Subcutaneous abdominal adipose tissue (tissue), 5 donors: ENCODE results near the gene SPATA45.
"Not testable (repeated sequence)": the region's sequence is repeated elsewhere in the genome, so short reads cannot be mapped to it uniquely, and the experiment has no call there.

Experiments used
- H3K27ac ChIP-seq: one replicate; pipeline ENCODE4 v1.7.0; 2013; ENCODE audit warnings: low read depth, mild to moderate bottlenecking, inconsistent platforms, low read length, moderate library complexity
- H3K27me3 ChIP-seq, 5 donors: one replicate each; pipeline ENCODE4 v1.7.0; 2013; ENCODE audit warnings: low read length in 5 of 5, inconsistent platforms in 1 of 5; ENCODE audit not compliant: control insufficient read depth in 5 of 5, insufficient read depth in 4 of 5
- H3K36me3 ChIP-seq, 5 donors: one replicate each; pipeline ENCODE4 v1.7.0; 2013; ENCODE audit warnings: low read length in 5 of 5; ENCODE audit not compliant: control insufficient read depth in 5 of 5, insufficient read depth in 5 of 5
- H3K4me1 ChIP-seq, 5 donors: one replicate each; pipeline ENCODE4 v1.7.0; 2013; ENCODE audit warnings: low read length in 5 of 5, mild to moderate bottlenecking in 3 of 5, moderate library complexity in 1 of 5; ENCODE audit not compliant: control insufficient read depth in 5 of 5, insufficient read depth in 5 of 5
- H3K4me3 ChIP-seq, 5 donors: one replicate each; pipeline ENCODE4 v1.7.0; 2013; ENCODE audit warnings: low read length in 5 of 5, low read depth in 1 of 5
- H3K9ac ChIP-seq, 5 donors: one replicate each; pipeline ENCODE4 v1.7.0; 2013; ENCODE audit warnings: low read length in 5 of 5, mild to moderate bottlenecking in 4 of 5, moderate library complexity in 3 of 5
- H3K9me3 ChIP-seq, 5 donors: one replicate each; pipeline ENCODE4 v1.7.0; 2013; ENCODE audit warnings: low read length in 5 of 5; ENCODE audit not compliant: control insufficient read depth in 5 of 5
- donor health status: healthy.
- donor health status: healthy.
- donor health status: healthy.
- donor health status: healthy.
- donor health status: healthy.

SPATA45 gene

DNA sequence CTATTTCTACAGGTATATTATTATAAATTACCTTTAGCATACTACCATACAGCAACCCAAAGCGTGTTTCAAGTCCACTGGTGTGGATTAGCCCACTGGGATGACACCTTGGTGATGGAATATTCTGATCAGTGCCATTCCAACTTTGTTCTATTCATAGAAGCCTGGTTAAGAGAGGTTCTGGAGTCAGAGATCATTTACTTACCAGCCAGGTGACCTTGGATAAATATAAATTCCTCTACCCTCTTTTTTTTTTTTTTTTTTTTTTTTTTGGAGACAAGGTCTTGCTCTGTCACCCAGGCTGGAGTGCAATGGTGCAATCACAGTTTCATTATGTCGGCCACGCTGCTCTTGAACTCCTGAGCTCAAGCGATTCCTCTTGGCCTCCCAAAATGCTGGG, at the start of gene SPATA45:
Gene SPATA45, minus strand, starts transcription at position 101 of the 400 bp plus-strand sequence. CDS start 11,500 bp downstream, outside the sequence.
- peaks cover 0 to 4% (median 0%) of the 10 kb centered on the region in 5 donors for H3K9me3 ChIP-seq
- H3K4me1 ChIP-seq: no peaks in the 10 kb centered on the region
- H3K4me3 ChIP-seq: no peak within 1 kb of the TSS
- no peak within 1 kb of the TSS for H3K9ac ChIP-seq
- no peaks in the 10 kb centered on the region for H3K36me3 ChIP-seq
- H3K27ac ChIP-seq: no peak within 1 kb of the TSS
- H3K27me3 ChIP-seq: no peaks in the 10 kb centered on the region

DNA sequence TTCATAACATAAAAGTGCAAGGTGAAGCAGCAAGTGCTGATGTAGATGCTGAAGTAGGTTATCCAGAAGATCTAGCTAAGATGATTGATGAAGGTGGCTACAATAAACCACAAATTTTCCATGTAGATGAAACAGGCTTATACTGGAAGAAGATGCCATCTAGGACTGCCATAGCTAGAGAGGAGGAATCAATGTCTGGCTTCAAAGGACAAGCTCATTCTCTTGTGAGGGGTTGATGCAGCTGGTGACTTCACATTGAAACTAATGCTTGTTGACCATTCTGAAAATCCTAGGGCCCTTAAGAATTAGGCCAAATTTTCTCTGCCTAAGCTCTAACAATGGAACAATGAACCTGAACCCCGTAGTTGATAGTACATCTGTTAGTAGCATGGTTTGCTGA, 44.7 kb upstream of the SPATA45 start:
- no peaks in the 10 kb centered on the region for H3K27me3 ChIP-seq
- H3K36me3 ChIP-seq: peaks cover 33 to 60% (median 51%) of the 10 kb centered on the region in 5 donors
- H3K9ac ChIP-seq: no peak overlapping the region
- no peak overlapping the region for H3K4me3 ChIP-seq
- H3K27ac ChIP-seq: no peak overlapping the region
- no peaks in the 10 kb centered on the region for H3K4me1 ChIP-seq
- H3K9me3 ChIP-seq: no peaks in the 10 kb centered on the region

DNA sequence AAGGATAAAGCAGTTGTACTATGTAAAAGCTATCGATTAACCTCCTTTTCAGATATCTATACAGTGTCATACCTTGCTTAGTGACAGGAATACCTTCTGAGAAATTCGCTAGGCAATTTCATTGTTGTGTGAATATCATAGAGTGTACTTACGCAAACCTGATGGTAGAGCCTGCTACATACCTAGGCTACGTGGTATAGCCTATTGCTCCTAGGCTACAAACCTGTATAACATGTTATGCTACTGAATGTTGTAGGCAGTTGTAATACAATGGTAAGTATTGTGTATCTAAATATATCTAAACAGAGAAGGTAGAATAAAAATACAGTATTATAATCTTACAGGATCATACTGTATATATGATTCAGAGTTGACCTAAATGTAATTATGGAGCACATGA, 37.1 kb upstream of the SPATA45 start:
- H3K36me3 ChIP-seq: peaks cover 15 to 40% (median 23%) of the 10 kb centered on the region in 5 donors
- no peak overlapping the region for H3K9ac ChIP-seq
- H3K4me3 ChIP-seq: no peak overlapping the region
- no peaks in the 10 kb centered on the region for H3K9me3 ChIP-seq
- no peak overlapping the region for H3K27ac ChIP-seq
- H3K4me1 ChIP-seq: no peaks in the 10 kb centered on the region
- no peaks in the 10 kb centered on the region for H3K27me3 ChIP-seq

DNA sequence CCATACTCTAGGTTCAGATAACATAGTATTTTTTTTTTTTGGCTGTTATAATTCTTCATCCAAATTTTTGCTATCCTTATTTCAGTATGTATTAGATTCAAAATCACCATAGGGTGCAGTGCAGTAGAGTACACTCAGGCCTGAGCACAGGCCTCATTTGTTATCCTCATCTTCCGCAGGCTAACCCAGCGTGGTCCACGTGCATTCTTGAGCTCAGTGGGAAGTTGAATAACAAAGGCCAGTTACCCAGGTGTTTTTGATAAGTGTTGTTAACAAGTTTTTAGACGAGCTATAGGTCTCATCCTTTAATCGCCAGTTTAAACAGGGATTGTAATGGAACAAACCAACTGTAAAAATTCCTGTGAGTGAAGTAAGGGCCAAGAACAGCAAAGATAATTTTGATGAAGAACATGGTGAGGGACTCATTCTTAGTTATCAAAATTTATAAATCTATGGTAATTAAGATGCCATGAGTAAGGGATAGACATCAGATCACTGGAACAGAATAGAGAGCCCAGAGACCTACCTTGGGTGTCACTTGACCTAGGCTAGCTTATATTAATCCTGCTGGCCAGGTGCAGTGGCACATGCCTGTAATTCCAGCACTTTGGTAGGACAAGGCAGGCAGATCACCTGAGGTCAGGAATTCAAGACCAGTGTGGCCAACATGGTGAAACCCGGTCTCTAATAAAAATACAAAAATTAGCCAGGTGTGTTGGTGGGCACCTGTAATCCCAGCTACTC, 32.7 kb upstream of the SPATA45 start:
- H3K4me1 ChIP-seq: no peaks in the 10 kb centered on the region
- no peak overlapping the region for H3K4me3 ChIP-seq
- H3K27me3 ChIP-seq: no peaks in the 10 kb centered on the region
- H3K9ac ChIP-seq: no peak overlapping the region
- no peaks in the 10 kb centered on the region for H3K9me3 ChIP-seq
- peaks cover 6 to 28% (median 7%) of the 10 kb centered on the region in 5 donors for H3K36me3 ChIP-seq
- H3K27ac ChIP-seq: no peak overlapping the region

DNA sequence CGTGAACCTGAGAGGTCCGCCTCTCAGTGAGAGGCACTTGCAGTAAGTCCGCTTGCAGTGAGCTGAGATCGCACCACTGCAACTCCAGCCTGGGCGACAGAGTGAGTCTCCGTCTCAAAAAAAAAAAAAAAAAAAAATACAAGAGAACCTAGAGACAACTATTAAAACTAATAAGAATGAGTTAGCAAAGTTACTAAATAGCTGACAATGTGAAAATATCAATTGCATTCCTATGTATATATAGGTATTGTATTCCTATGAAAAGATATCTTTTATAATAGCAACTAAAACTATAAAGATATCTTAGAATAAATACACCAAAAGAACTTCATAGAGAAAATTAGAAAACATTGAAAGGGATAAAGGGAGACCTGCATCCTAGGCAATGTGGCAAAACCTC, 31.0 kb upstream of the SPATA45 start:
- peaks cover 4 to 28% (median 11%) of the 10 kb centered on the region in 5 donors for H3K36me3 ChIP-seq
- H3K9me3 ChIP-seq: no peaks in the 10 kb centered on the region
- H3K4me1 ChIP-seq: no peaks in the 10 kb centered on the region
- no peak overlapping the region for H3K4me3 ChIP-seq
- H3K27ac ChIP-seq: no peak overlapping the region
- H3K27me3 ChIP-seq: no peaks in the 10 kb centered on the region
- no peak overlapping the region for H3K9ac ChIP-seq

DNA sequence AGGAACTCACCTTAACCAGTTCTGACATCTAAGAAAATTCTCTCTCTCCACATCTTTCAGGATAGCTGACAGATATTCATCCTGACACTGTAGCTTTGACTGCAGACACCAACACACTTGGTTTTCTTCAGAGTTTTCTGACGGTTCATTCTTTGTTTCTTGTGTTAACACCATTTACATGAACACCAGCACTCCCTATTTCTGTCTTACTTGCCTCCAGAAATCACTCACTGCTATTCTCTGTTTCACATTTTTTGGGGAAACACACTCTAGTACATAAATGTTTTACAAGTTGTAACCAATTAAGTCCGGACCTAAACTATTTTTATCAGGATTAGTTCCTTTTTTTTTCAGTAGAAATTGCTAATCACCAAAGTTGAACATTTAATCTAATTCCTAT, 26.1 kb upstream of the SPATA45 start:
- H3K9ac ChIP-seq: no peak overlapping the region
- H3K27me3 ChIP-seq: no peaks in the 10 kb centered on the region
- H3K4me3 ChIP-seq: no peak overlapping the region
- no peaks in the 10 kb centered on the region for H3K4me1 ChIP-seq
- H3K36me3 ChIP-seq: peaks cover 10 to 34% (median 15%) of the 10 kb centered on the region in 5 donors
- H3K9me3 ChIP-seq: no peaks in the 10 kb centered on the region
- H3K27ac ChIP-seq: no peak overlapping the region

DNA sequence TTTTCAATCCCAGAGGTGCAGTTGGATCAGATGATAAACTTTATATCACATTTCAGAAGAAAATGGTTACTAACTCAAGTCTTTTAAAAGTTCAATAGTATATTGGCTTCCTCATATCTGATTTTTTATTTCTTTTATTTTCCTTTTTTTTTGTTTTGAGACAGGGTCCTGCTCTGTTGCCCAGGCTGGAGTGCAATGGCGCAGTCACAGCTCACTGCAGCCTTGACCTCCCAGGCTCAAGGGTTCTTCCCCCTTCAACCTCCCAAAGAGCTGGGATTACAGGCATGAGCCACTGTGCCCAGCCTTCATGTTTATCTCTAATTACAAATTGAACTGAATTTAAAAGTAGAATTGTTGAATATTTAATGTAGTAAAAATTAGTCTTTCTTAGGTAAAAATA, 24.5 kb upstream of the SPATA45 start:
- no peaks in the 10 kb centered on the region for H3K9me3 ChIP-seq
- no peaks in the 10 kb centered on the region for H3K27me3 ChIP-seq
- H3K27ac ChIP-seq: no peak overlapping the region
- no peaks in the 10 kb centered on the region for H3K4me1 ChIP-seq
- H3K36me3 ChIP-seq: peaks cover 10 to 31% (median 13%) of the 10 kb centered on the region in 5 donors
- no peak overlapping the region for H3K4me3 ChIP-seq
- no peak overlapping the region for H3K9ac ChIP-seq

DNA sequence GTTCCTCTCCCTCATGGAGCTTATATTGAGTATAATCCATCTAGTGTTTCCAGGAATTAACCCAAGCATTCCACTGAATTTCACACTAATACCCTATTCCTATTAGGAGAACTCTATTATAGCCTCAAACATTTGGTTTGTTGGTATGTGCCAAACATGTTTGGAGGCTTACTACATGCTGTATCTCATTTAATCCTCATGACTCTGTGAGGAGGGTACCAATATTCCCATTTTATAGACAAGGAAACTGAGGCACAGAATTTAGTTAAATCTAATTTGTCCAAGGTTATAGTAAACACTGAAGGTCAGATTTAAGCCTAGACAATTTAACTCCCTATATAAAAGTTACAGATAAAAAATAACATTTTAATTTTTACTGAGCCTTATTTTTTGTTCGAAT, 19.7 kb upstream of the SPATA45 start:
- Histone ChIP-seq H3K9me3 (no peaks in the 10 kb centered on the region), H3K4me1 (no peaks in the 10 kb centered on the region), H3K4me3 (no peak overlapping the region), H3K9ac (no peak overlapping the region), H3K27ac (no peak overlapping the region), H3K27me3 (no peaks in the 10 kb centered on the region), H3K36me3 (peaks cover 0 to 11% (median 4%) of the 10 kb centered on the region in 5 donors)

DNA sequence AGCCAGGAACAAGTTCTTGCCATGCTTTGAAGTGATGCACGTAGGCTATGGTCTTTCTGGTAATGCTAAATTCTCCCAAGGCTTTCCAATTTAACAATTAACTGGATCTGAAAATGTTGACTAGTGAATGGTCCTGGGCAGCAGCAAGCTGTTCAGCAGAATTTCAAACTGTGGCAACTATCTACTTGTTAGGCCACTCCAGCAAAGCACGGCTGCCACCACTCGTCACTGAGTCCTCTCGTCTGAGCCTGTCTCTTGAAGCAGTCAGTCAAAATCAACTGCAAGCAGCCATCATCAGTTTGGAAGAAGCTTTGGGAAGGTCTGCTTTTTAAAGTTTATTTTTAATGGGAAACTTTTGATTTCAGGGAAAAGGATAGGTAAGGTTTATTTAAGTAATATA, 16.8 kb upstream of the SPATA45 start:
- H3K27ac ChIP-seq: no peak overlapping the region
- peaks cover 0 to 6% (median 5%) of the 10 kb centered on the region in 5 donors for H3K4me1 ChIP-seq
- H3K4me3 ChIP-seq: no peak overlapping the region
- no peaks in the 10 kb centered on the region for H3K9me3 ChIP-seq
- peaks cover 0 to 6% (median 4%) of the 10 kb centered on the region in 5 donors for H3K36me3 ChIP-seq
- no peaks in the 10 kb centered on the region for H3K27me3 ChIP-seq
- H3K9ac ChIP-seq: no peak overlapping the region

DNA sequence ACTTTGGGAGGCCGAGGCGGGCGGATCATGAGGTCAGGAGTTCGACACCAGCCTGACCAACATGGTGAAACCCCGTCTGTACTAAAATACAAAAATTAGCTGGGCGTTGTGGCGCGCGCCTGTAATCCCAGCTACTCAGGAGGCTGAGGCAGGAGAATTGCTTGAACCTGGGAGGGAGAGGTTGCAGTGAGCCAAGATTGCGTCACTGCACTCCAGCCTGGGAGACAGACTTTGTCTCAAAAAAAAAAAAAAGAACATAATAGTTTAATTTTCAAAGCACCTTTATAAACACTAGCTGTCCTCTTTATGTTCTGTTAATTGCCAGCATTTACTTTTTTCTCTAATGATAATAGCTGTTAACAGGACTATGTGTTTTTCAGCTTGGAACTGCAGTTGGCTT, 15.9 kb upstream of the SPATA45 start:
- not testable (repeated sequence) for H3K4me3 ChIP-seq, H3K36me3 ChIP-seq, H3K27me3 ChIP-seq

More for the DNA sequence above, 15.9 kb upstream of the SPATA45 start:
- peaks cover 4 to 14% (median 13%) of the 10 kb centered on the region in 5 donors for H3K4me1 ChIP-seq
- not testable (repeated sequence) for H3K9me3 ChIP-seq, H3K27ac ChIP-seq, H3K9ac ChIP-seq
